Measurements from ENCODE around the gene CNTN4.

GRCh38 chr3:2976796-2977195 lies 878.1 kb downstream of the CNTN4 start:
- no peak for TF ChIP-seq POLR2AphosphoS5 (IDR thresholded peaks at IDR 0.05; ENCODE audit: borderline replicate concordance, low read depth, low read length)
- no peak for TF ChIP-seq EZH2 (IDR thresholded peaks at IDR 0.05)

Measured in SK-N-MC (cell line).